Measurements from ENCODE around the gene RNASE7.

Gene RNASE7

DNA sequence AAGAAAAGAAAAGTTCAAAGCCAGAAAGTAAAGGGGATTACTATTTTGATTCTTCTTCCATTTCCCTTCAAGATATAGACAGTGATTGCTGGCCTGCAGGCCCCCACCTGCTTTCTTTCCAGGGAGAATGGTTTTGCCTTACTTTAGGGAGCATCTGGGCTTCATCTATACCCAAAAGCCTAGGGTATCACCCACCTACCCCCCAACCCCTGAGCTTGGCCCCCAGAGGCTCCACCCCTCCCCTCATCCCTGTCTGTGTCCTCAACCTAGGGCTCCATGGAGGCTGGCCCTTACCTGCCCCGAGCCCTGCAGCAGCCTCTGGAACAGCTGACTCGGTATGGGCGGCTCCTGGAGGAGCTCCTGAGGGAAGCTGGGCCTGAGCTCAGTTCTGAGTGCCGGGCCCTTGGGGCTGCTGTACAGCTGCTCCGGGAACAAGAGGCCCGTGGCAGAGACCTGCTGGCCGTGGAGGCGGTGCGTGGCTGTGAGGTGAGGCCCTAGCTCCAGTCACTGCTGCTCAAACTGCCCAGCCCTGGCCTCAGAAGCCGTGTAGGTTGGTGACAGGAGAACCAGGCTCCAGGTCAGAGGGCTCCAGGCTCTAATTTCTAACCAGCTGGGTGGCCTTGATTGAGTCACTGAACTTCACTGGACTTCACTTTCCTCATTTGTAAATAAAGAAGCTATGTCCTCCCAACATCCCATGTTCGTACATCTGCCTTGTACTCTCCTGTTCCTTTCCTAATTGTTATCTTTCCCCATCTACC, 41.6 kb downstream of the RNASE7 start:
- in situ Hi-C loops (cut with HindIII; ENCODE audit: low sequenced_read_pairs) = no loop called here

DNA sequence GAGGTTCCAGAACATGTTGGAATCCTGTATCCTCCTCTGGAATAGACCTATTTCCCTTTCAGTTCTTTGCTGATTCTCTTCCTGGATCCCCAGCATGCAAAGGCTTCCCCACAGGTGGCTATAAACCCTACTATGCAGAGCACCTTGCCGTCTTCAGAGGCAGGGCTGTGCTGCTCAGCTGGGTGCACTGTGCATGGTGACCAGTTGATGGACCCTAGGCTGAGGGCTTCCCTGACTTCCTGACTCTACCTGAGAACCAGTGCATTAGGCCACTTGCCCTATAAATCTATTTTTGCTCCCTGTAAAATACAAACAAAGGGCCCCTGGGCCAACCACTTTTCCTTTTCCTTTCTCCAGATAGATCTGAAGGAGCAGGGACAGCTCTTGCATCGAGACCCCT, 42.2 kb downstream of the RNASE7 start:
- in situ Hi-C loops (cut with HindIII; ENCODE audit: low sequenced_read_pairs) = no loop called here

DNA sequence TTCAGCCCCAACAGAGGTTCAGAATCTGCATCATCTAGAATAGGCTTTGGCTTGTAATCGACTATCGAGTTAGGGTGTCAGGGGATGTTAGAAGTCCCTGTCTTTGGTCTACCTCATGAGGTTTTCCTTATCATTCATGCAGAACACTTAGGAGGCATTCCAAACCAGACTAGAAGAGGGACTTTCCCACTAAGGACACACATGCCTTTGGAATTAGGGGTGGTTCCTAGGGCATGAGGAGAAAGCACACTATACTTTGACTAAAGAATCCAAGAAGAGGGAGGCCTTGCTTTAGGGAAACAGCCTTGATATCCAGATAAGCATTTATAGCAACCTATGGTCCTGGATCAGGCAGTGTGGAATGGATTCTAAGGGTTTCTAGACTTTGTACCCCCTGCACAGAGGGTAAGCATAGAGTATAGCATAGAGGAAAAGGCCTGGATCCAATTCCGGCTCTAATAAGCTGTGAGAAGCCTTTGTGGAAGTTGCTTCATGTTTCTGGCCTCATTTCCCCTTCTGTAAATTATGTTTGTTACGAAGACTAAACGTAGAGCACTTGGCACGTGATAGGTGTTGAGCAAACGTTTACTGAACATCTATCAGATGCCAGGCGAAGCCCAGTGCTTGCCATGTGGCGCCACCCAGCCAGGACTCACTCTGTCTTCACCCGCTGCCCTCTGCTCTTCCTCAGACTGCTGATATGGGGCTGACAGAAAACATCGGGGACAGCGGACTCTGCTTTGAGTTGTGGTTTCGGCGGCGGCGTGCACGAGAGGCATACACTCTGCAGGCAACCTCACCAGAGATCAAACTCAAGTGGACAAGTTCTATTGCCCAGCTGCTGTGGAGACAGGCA, 43.1 kb downstream of the RNASE7 start:
- in situ Hi-C loops (cut with HindIII; ENCODE audit: low sequenced_read_pairs) = no loop called here

DNA sequence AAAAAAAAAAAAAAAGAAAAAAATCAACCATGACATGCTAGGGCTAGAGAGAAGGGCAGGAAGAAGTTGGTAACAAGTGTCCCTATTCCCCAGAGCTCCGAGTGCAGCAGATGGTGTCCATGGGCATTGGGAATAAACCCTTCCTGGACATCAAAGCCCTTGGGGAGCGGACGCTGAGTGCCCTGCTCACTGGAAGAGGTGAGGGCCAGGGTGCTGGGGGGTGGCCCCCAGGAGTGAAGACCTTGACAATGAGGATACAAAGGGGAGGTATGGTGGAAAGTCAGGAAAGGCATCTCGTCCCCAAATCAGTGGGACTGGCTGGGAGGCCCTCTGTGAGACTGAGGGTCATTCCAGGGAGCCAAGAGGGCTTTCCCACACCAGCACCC, 44.7 kb downstream of the RNASE7 start:
- in situ Hi-C loops (cut with HindIII; ENCODE audit: low sequenced_read_pairs) = no loop called here

DNA sequence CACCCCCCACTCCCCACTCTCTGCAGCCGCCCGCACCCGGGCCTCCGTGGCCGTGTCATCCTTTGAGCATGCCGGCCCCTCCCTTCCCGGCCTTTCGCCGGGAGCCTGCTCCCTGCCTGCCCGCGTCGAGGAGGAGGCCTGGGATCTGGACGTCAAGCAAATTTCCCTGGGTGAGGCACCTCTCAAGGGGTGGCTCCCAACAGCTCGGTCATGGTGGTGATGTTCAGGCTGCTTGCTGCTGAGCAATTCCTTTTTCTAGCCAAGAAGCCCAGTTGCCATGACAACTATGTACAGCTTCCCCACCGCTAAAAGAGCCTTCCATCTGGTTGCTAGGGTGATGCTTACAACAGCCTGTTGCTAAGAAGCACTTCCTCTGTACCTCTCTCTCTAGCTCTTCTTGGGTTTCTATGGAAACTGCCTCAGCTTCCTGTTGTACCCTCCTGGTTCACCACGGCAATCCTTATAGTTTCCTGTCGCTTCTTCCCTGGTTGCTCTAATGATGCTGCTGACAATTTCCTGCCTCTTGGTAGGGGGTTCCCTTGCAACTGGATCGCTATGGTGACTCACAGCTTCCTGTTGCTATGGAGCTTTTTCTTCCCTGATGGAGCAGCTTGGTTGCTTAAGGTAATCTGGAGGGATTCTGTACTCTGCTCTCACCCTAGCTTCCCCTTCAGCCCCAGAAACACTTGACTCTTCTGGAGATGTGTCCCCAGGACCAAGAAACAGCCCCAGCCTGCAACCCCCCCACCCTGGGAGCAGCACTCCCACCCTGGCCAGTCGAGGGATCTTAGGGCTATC, 45.3 kb downstream of the RNASE7 start:
- in situ Hi-C loops (cut with HindIII; ENCODE audit: low sequenced_read_pairs) = no loop called here

DNA sequence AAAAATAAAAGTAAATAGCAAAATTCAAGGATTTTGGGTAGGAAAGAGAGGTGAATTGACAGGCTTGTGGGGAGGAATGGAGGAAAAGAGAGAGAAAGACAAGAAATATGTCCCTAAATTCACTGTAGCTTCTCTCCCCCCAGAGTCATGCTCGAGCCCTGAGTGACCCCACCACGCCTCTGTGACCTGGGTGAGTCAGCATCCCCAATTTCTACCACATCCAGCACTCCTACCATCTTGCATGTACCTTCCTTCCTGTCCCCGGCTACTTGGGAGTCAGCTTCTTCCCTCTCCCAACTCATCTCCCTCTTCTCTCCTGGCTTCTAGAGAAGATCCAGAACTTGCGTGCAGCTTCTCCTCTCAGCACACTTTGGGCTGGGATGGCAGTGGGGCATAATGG, 46.5 kb downstream of the RNASE7 start:
- in situ Hi-C loops (cut with HindIII; ENCODE audit: low sequenced_read_pairs) = no loop called here

DNA sequence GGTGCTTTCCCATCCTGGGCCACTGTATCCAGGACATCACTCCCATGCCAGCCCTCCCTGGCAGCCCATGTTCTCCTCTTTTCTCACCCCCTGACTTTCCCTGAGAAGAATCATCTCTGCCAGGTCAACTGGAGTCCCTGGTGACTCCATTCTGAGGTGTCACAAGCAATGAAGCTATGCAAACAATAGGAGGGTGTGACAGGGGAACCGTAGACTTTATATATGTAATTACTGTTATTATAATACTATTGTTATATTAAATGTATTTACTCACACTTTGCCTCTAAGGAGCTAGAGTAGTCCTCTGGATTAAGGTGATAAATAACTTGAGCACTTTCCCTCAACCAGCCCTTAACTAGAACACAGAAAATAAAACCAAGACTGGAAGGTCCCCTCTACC, 47.1 kb downstream of the RNASE7 start:
- in situ Hi-C loops (cut with HindIII; ENCODE audit: low sequenced_read_pairs) = no loop called here

DNA sequence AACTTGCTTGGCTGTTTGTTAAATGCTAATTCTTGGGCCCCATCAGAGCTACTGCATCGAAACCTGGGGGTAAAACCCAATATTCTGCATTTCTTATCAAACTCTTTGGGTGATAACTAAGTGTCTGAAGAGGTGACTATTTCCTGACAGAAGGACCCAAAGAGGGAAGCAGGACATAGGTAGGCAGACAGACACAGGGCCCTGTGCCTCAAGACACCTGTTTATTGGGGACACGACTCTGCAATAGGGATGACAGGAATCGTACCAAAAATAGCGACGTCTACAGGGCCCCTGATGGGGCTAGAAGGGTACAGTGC, 47.7 kb downstream of the RNASE7 start:
- in situ Hi-C loops (cut with HindIII; ENCODE audit: low sequenced_read_pairs) = no loop called here

DNA sequence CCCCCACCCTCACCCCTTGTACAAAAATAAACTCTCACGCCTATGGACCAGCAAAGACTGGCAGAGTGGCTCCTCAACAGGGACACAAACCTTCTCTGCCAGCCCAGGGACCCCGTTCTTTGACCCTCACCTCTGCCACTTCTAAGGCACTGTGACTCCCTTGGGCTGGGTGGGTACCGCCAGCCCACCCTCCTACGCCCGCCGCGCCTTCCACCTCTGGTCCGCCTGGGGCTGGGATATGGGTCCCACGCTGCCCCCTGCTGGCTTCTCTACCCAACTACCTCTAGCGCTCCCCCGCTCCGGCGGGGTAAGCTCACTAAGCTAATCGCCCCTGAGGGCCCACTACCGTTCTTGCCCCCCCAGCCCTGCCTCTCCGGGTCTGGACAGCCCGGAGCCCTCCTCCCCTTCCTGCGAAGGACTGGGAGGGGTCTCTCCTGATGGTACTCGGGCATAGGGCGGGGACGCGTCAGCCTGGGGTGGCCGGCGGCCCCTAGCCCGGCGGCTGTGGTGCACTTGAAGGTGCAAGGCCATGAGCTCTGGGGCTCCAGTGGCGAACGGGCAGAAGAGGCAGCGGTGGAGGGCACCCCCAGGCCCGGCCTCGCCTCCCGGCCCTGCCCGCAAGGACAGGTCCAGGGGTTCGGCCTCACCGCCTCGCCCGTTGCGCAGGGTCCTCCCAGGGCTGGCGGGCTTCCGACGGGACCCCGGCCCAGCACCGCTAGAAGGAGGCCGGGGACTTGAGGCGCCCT, 48.2 kb downstream of the RNASE7 start:
- in situ Hi-C loops (cut with HindIII; ENCODE audit: low sequenced_read_pairs) = no loop called here

DNA sequence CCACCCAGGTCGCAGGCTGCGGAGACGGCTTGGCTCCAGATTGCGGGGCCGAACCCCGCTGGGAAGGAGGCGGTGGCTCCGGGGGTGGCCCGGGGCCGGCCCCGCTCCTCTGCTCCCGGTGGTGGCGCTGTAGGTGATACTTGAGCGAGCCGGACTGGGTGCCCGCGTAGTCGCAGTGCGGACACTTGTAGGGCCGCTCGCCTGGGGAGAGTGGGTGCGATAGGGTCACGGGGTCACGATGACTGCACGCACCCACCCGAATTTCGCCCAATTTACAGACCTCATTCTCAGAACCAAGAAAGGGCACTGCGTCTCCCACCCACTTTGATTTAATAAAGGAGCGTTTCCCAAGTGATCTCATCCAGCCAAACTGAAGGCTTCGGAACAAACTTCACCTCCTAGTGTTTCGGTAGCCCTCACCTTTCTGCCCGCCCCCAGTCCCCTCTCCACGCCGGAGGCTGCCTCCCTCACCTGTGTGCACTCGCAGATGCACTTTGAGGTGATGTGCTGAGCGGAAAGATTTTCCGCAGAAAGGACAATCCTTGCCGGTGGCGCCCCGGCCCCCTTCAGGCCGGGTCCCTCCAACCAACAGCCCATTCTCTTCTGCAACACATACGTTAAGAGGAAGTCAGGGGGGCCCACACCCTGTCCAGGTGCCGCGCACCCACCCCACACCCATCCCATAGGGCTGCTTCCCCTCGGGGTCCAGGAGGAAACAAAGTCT, 48.9 kb downstream of the RNASE7 start:
- in situ Hi-C loops (cut with HindIII; ENCODE audit: low sequenced_read_pairs) = no loop called here

DNA sequence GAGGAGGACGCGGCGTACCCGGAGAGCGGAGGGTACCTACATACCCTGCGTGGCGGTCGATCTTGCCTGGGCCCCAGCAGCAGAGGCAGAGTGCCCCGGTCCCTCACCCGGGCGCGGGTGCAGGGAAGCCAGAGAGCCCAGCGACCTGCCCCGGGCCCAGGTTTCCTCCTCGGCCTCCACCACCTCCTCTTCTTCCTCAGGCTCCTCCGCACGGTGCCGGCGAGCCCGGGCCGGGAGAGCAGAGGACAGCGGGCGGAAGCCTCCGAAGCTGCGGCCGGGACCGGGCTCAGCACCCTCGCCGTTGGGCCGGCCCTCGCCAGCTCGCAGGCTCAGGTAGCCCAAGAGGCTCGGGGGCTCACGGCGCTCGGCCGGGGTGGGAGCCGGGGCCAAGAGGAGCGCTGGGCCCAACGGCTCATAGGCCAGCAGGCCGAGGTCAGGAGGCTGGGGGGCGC, 49.7 kb downstream of the RNASE7 start:
- in situ Hi-C loops (cut with HindIII; ENCODE audit: low sequenced_read_pairs) = no loop called here

DNA sequence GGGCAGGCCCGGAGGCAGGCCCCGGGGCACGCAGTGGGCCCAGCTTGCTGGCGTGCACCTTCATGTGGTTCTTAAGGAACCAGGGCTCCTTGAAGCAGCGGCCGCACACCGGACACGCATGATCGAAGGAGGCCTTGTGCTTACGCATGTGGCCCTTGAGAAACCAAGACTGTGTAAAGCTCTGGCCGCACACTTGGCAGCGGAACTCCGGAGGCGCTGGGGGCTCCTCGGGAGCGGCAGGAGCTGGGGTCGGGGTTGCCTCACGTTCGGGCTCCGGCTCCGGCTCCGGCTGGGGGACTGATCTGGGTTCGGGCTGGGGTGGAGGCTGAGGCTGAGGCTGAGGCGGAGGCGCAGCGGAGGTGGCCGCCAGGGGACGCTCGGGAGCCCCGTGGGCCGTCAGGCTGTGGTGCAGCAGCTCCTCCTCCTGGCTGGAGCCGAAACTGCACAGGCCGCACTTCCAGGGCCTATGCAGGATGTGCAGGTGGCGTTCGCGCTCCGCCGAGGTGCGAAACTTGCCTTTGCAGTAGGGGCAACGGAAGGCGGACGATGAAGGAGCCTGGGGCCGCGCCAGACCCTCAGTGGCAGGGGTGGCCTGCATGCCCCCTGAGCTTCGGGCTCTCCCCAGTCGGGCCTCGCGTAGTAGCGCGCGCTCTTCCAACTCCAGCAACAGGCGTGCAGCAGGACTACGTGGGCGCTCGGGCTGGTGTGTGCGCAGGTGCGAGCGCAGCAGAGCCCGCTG, 50.3 kb downstream of the RNASE7 start:
- in situ Hi-C loops (cut with HindIII; ENCODE audit: low sequenced_read_pairs) = no loop called here

DNA sequence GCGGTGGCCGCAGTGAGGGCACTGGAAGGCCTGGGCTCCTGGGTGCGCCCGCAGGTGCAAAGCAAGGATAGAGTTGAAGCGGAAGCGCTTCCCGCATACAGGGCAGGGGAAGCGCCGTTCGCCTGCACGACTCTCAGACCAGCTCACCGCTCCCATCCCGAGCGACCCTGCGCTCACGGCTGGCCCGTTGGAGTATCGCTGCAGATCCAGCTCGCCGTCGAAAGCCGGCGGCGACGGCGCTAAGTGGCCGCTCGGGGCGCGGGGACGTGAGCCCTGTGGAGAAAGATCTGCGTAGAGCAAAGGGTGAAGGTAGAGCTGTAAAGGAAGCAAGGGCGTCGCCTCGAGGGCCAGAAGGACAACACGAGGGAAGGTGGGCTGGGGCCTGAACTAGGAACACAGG, 50.9 kb downstream of the RNASE7 start:
- in situ Hi-C loops (cut with HindIII; ENCODE audit: low sequenced_read_pairs) = no loop called here
